Ovary (tissue), 9 donors: ENCODE measurements around the gene CCR4. TPM values are rescaled to one million over a fixed set of nuclear protein-coding genes. Genes with fewer than 3 reads are reported as not detected.

ENCODE experiments used
- DNase-seq, 5 donors: peaks; one replicate each; pipeline ENCODE4 v3.0.0-alpha.2; 2019 to 2020
- H3K27ac ChIP-seq, 2 donors: fragments of 200-600 bp; one replicate each; pipeline versions ENCODE4 v1.5.1 to v1.8.0; 2019 to 2022
- H3K27me3 ChIP-seq: fragments of 200-600 bp; one replicate; pipeline ENCODE4 v1.8.0; 2022
- H3K36me3 ChIP-seq: fragments of 200-600 bp; sonication (generic); one replicate; pipeline ENCODE4 v1.5.1; 2019
- H3K4me1 ChIP-seq: one replicate; pipeline ENCODE4 v1.8.1; 2013; ENCODE audit warnings: mild to moderate bottlenecking, moderate library complexity; ENCODE audit not compliant: insufficient read depth
- H3K4me3 ChIP-seq: fragments of 200-600 bp; sonication (generic); one replicate; pipeline ENCODE4 v1.5.1; 2017
- H3K9me3 ChIP-seq, 2 donors: fragments of 200-600 bp in 1 of 2; sonication (generic) in 1 of 2; one replicate each; pipeline versions ENCODE4 v1.5.1 to v1.8.1; 2013 to 2019; ENCODE audit warnings: mild to moderate bottlenecking in 1 of 2, moderate library complexity in 1 of 2
- EP300 ChIP-seq: sonication (generic); formaldehyde crosslinking; IDR thresholded peaks from one replicate; pipeline ENCODE4 v1.6.1; 2017; ENCODE audit warnings: antibody characterized with exemption
- POLR2A ChIP-seq: fragments of 450-650 bp; IDR thresholded peaks from one replicate; pipeline ENCODE4 v1.6.1; 2017; ENCODE audit warnings: antibody characterized with exemption, mild to moderate bottlenecking, moderate library complexity
- WGBS, 3 donors: extraction: QIAGEN DNeasy Blood & Tissue Kit in 1 of 3; methylation state at CpG; one replicate each; pipeline versions ENCODE4 v1.1.5 to v1.1.7; 2013 to 2017; 5-methylcytosine and 5-hydroxymethylcytosine counted together
- intact Hi-C, 4 donors: fragments of 100-400 bp; cut with DNase I; formaldehyde crosslinking; loops; one replicate each; pipeline versions ENCODE4 v1.11.0 to v1.15.1; 2022 to 2023
- polyA plus RNA-seq, 2 donors: library from polyadenylated mRNA; stranded (reverse); fragments of 200-250 nt in 1 of 2; fragments of 350-450 nt in 1 of 2; fragmentation: Illumina TruSeq in 1 of 2; extraction: RNeasy Lipid Tissue Mini Kit (QIAGEN cat#74804) in 1 of 2; gene quantifications; one replicate each; pipeline ENCODE4 v1.2.3, GENCODE V29; 2013 to 2014
- total RNA-seq, 7 donors: library from RNA; depleted of rRNA in 2 of 7; stranded (reverse); fragments of >200 nt in 2 of 7; fragmentation: NEBNext Ultra II Directional in 3 of 7; extraction: Animal tissue kit (Norgen Biotek cat#: 25700) in 3 of 7; gene quantifications; one replicate each; pipeline versions ENCODE4 v1.1.0 to v1.2.4, GENCODE V29; 2016 to 2023
- TF ChIP-seq, protein P1 (sequence below), 3 donors: fragments of 450-650 bp in 2 of 3; fragments of 200-600 bp in 1 of 3; IDR thresholded peaks; one replicate each; pipeline versions ENCODE4 v1.5.1 to v1.8.0; 2016 to 2022; ENCODE audit warnings: antibody characterized with exemption in 3 of 3, mild to moderate bottlenecking in 1 of 3
- donor health status: DM: no; HTN: no; CAD: no; lungs with moderate emphysema.
- donor health status: DM: no; HTN: no; CAD: no.
- donor health status: Bipolar disorder and iron deficiency.
- donor health status: DM: yes; HTN: yes; CAD: no.
- donor health status: DM: no; HTN: no; CAD: no.
- donor health status: DM: yes; HTN: yes; CAD: no.

The CCR4 gene
- total and polyA plus RNA-seq, 9 donors, result 0.02 to 0.45 (median 0.16) TPM; not detected in 3

DNA sequence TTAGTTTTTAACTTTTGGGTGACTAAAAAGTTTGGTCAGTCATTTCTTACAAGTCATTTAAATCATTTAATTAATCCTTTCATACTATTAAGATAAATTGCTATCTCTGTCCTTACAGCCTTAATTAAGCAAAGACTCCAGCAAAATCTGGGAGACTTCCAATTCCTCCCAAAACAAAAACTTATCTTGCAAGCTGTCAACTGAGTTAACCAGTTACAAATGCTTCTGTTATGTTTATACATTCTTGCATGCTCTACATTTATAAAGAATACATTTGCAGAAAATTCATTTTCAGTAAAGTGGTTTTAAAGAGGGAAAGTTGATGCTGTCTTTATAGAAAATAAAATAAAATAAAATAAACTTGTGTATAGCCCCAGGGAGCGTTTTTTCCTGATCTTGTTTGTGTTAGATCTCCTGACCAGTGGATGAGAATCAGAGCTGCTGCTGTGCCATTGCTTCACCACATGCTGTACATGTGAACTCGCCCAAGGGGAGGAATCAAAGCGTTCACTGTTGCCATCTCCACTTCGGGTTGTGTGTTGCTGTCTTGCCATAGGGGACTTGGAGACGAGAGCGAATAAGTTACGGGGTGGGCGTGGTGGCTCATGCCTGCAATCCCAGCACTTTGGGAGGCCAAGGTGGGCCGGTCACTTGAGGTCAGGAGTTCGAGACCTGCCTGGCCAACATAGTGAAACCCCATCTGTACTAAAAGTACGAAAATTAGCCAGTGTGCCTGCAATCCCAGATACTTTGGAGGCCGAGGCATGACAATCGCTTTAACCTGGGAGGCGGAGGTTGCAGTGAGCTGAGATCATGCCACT is 5.5 kb downstream of the CCR4 start:
- no peak for DNase-seq
- 31 to 50% (median 41%) methylated on average over 14 of the region's 14 CpGs for WGBS, 3 donors
- no peak overlapping the region for H3K27ac ChIP-seq
- intact Hi-C loops, result loop anchor here in 1 of 4 donors (10.0 kb wide), 1 partner anchor 418 kb away; no protein-coding TSS in a partner anchor
- TF ChIP-seq EP300 (no peak), POLR2A (no peak)
- TF ChIP-seq, protein P1, sequence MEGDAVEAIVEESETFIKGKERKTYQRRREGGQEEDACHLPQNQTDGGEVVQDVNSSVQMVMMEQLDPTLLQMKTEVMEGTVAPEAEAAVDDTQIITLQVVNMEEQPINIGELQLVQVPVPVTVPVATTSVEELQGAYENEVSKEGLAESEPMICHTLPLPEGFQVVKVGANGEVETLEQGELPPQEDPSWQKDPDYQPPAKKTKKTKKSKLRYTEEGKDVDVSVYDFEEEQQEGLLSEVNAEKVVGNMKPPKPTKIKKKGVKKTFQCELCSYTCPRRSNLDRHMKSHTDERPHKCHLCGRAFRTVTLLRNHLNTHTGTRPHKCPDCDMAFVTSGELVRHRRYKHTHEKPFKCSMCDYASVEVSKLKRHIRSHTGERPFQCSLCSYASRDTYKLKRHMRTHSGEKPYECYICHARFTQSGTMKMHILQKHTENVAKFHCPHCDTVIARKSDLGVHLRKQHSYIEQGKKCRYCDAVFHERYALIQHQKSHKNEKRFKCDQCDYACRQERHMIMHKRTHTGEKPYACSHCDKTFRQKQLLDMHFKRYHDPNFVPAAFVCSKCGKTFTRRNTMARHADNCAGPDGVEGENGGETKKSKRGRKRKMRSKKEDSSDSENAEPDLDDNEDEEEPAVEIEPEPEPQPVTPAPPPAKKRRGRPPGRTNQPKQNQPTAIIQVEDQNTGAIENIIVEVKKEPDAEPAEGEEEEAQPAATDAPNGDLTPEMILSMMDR (IDR thresholded peaks at IDR 0.05), result no peak
- H3K9me3 ChIP-seq, result no peaks in the 10 kb centered on the region
- no peaks in the 10 kb centered on the region for H3K36me3 ChIP-seq
- peaks cover 6% of the 10 kb centered on the region for H3K4me1 ChIP-seq
- H3K4me3 ChIP-seq, result no peak overlapping the region
- H3K27me3 ChIP-seq, result no peaks in the 10 kb centered on the region

DNA sequence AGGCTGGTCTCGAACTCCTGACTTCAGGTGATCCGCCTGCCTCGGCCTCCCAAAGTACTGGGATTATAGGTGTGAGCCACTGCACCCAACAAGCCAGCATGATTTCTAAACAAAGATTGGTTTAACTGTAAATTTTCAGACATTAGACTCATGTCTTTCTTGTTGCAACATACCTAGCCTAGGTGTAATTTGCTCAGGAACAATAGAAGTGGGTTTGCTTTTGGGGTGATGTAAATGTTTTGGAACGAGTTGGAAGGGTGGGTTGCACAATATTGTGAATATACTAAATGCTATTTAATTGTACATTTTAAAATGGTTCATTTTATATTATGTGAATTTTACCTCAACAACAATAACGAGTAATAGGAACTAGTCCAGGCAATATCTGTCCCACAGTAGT is 7.1 kb downstream of the CCR4 start:
- Histone ChIP-seq H3K36me3 (no peaks in the 10 kb centered on the region), H3K4me3 (no peak overlapping the region), H3K27ac (no peak overlapping the region), H3K27me3 (no peaks in the 10 kb centered on the region), H3K9me3 (no peaks in the 10 kb centered on the region), H3K4me1 (peaks cover 6% of the 10 kb centered on the region)
- intact Hi-C loops, result loop anchor here in 1 of 4 donors (10.0 kb wide), 1 partner anchor 416 kb away; no protein-coding TSS in a partner anchor
- TF ChIP-seq, protein P1 (IDR thresholded peaks at IDR 0.05), result no peak
- TF ChIP-seq EP300 (no peak), POLR2A (no peak)
- 93 to 97% (median 93%) methylated on average over 5 of the region's 5 CpGs for WGBS, 3 donors
- DNase-seq, result no peak

DNA sequence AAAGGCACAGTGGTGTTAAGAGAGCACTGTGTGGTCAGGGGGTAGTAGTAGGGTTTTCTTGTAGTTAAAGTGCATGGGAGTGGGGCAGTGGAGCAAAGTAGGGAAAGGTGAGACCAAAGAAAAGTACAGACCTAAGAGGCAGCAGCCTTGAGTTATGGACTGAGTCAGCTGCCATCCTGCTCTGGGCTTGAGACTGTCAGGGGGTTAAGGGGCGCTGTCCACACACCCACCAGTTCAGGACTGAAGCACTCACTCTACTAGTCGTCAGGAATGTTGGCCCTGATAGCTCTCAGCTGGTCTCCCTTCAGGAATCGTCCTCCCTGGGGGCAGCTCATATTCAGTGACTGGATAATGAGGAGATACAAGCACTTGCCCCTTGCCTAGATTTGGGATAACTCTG is 7.9 kb downstream of the CCR4 start:
- Histone ChIP-seq H3K27me3 (no peaks in the 10 kb centered on the region), H3K4me3 (no peak overlapping the region), H3K9me3 (no peaks in the 10 kb centered on the region), H3K36me3 (no peaks in the 10 kb centered on the region), H3K4me1 (peaks cover 6% of the 10 kb centered on the region), H3K27ac (no peak overlapping the region)
- 35 to 42% (median 39%) methylated on average over 3 of the region's 3 CpGs for WGBS, 3 donors
- TF ChIP-seq POLR2A, result no peak
- TF ChIP-seq EP300, result no peak
- TF ChIP-seq, protein P1 (IDR thresholded peaks at IDR 0.05), result no peak
- intact Hi-C loops, result loop anchor here in 1 of 4 donors (10.0 kb wide), 1 partner anchor 415 kb away; no protein-coding TSS in a partner anchor
- no peak for DNase-seq

DNA sequence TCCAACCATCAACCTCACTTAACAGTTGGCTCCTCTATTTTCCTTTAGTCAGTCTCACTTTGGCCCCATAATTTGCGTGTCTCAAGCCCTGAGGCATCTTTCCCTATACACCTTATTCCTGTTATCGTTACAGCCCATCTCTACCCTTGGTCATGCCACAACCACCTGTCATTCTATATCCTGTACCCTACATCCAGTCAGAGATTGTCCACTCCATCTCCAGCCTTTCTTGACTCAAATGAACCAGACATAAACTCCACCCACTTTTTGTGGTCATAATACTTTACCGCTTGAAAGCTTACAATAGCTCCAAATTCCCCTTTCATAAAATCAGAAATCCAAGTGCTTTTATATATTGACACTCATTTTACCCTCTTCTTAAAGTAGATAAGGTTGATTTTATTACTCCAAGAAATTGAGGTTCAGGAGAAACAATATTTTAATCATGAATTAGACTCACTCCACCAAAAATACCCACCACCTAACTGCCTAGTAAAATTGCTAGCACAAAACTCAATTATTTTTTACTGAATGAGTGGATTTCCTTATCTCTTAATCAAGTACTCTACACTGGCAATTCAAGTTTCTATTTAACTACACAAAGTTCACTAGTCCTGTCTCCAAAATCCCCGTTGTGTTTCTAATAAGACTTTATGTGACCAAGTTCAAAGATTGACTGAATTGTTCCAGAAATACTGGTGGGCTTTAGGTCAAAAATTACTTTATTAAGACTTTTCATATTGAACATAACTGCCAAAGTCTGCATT is 9.1 kb downstream of the CCR4 start:
- TF ChIP-seq POLR2A (no peak), EP300 (no peak)
- TF ChIP-seq, protein P1 (IDR thresholded peaks at IDR 0.05), result no peak
- Histone ChIP-seq H3K27ac (no peak overlapping the region), H3K9me3 (no peaks in the 10 kb centered on the region), H3K4me3 (no peak overlapping the region), H3K36me3 (no peaks in the 10 kb centered on the region), H3K4me1 (peaks cover 6% of the 10 kb centered on the region), H3K27me3 (no peaks in the 10 kb centered on the region)
- DNase-seq, result no peak
- intact Hi-C loops, result no loop called here
- WGBS, 3 donors, result 94 to 96% (median 95%) methylated on average over 4 of the region's 4 CpGs
